ENCODE results near the gene RIMBP2.

RIMBP2 gene

DNA sequence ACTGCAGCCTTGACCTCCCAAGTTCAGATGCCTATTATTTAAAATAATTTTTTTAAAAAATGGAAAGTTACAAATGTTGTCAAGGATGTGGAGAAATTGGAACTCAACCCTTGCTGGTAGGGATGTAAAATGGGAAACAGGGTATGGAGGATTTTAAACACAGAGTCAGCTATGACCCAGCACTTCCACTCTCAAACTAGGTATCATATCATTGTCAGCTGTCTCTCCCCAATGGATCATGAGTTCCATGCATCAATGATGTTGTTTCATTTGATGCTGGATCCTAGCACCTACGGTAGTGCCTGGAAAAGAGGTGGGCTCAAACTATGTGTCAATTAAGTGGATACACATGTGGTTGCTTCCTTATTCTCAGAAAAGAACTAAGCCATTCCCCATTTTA is 150.9 kb downstream of the RIMBP2 start:
- no peak for DNase-seq

DNA sequence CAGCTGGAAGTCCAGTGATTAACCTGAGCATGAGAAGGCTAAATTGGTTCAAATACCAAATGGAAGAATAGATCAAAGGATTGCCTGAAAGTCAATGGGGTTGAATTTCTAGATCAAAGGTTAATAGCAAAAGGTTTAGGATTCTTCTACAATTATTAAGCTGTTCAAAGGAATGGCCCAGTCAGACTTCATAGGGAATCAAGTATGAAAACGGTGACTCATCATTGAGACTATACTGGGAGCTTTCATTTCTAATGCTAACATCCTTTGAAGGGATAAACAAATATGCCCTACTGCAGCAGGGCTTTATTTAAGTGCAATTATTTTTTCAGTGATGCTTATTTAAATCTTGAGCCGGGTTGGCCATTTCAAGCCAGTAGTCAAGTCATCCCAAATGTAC is 152.8 kb downstream of the RIMBP2 start:
- DNase-seq: no peak

DNA sequence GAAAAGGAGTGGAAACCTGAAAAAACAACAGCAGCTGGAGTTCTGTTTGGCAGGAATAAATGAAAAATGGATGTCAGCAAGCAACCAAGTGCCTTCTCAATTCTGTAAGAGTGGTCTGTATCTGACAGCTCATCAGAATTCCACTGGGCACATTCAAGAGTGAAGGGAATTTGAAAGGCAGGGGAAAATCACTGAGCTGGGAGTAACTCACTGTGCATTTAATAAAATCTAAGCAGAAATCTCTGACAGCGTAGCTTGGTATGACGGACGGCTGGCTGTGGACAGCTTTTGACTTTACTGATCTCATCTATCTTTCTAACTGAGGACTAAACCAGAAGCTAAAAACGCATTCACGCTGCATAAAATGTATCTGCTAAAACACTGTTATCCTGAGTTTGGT is 153.4 kb downstream of the RIMBP2 start:
- no peak for DNase-seq

DNA sequence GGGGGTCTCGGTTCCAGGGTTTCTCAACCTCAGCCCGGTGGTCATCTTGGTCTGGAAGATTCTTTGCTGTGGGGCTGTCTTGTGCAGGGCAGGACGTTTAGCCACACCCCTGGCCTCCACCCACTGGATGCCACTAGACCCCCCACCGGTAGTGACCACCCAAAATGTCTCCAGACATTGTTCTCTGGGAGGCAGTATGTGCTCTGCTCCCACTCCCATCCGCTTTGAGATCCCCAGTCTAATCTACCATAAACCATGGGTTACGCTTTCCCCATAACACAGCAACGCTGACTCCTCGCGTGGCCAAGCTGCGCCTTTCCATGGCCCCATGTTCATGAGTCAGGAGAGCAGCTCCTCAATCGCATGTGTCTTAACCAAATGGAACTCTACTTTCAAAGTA is 155.8 kb downstream of the RIMBP2 start:
- DNase-seq: no peak

DNA sequence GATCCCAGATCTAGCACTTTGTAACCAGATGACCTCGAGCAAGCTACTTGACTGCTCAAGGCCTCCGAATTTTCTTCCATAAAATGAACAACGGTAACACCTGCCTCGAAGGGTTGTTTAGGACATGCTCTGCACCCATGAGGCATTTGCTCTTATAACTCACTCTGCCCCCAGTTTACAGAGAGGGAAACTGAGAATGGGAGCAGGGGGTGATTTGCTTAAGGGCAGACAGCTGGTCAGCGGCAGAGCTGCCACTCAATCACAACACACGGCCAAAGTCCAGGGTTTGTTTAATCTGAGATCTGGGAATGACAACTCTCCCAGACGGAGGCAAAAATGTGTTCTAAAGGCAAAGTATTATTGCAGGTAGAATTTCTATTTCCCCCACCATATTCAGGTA is 156.3 kb downstream of the RIMBP2 start:
- DNase-seq: no peak

DNA sequence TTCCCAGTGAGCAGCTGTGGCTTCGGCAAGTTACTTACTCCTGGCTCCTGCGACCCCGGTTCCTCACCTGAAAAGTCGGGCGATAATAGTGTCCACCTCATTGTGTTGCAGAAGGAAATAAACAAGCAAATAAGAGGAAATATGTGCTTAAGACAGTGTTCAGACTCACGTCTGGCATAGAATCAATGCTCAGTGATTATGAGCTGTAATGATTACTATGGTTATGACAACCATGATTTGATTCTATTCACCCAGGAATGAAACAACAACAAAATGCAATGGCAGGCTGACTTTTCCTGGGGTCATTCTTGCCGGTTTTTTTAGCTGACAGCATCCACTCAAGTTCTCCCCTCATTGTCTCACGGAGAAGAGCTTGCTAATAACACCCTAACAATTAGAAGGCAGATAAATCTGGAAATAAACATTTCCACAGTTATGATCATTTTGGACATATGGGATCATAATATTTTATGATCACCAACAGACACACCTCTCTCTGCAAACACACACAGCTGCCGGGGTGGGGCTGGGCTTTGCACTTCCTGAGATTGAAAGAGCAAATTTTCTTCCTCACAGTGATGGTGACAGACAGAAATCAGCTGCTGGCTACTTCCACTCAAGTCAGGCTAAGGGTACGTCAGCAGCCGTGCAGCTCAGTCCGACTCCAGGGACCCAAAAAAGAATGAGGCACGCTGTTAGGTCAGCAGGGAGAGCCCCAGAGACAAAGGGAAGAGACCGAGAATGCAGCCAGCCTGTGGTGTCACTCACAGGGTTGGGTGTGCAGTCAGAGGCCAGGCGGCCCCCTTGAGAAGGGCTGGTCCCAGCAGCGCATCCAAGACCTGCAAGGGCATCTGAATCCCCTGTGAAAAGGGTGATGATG is 158.0 kb downstream of the RIMBP2 start:
- DNase-seq: no peak

DNA sequence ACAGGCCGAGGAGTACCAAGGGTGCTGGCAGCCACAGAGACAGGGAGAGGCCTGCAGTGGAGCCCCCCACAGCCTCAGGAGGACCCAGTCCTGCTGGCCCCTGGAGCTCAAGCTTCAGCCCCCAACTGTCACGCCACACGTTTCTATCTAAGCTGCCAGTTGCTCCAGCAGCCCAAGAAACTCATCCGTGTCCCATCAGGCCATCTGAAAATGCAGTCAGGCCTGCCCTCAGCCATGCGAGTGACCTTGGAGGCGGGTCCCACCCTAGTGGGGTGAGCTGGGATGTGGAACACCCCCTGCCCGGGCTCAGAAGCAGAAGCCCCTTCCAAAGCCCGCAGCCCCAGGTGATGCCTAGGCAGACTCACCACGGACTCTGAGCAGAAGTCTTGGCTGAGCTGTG is 158.9 kb downstream of the RIMBP2 start:
- DNase-seq: no peak

DNA sequence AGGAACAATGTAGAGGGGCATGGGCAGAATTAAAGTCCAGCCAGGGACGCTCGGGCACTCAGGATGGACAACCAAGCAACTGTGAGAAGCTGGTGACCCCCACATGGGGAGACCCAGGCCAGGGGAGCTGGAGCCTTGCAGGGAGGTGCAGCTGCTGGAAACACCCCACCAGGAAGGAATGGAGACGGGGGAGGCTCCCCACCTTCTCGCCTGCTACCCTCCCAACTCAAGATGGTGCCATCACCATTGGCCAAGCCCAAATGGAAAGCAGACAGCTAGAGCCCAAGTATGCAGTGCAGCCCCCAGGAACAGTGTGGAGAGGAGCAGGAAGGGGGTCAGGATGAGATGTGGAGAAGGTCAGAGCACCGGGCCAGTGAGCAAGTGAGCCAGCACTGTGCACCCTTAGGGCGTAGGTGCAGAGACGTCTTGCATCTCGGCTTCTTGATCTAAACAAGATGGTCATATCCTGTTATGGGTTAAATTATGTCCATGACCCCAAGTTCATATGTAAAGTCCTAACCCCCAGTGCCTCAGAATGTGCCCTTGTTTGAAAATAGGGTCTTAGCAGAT is 159.5 kb downstream of the RIMBP2 start:
- DNase-seq: no peak

DNA sequence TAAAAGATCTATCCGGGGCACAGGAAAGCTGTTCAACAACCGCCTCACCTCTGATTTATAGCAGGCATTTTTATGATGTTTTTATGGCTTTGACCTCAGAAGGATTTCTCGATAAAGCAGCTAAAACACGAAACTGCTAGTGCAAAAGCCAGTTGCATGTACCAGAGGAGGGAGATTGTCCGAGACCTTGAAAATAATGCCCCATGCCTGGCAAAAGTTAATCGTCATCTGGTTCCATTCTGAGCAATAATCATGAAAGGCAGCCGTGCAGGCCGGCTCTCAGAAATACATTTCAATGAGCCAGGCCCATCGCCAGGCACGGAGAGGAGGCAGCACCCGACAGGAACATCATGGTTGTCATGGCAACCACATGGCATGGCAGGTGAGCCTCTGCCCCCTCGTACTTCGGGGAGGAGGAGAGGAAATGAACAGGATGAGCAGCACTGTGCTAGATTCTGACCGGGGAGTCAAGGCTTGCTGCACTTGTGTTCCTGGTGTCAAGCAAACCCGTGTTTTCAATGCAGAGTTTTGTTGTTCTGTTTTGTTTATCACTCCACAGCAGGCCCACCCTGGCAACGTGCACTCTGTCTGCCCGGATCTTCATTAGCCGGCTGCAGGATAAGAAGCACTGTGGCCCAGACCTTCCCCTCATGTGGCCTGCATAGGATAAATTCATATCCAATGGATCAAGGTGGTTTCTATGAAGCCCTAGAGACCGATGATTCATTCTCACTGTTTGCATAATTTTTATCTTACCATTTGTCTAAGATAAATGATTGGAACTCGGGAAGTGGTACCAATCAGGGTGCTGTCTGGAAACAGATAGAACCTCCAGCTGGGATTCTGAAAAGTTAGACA is 160.2 kb downstream of the RIMBP2 start:
- no peak for DNase-seq

DNA sequence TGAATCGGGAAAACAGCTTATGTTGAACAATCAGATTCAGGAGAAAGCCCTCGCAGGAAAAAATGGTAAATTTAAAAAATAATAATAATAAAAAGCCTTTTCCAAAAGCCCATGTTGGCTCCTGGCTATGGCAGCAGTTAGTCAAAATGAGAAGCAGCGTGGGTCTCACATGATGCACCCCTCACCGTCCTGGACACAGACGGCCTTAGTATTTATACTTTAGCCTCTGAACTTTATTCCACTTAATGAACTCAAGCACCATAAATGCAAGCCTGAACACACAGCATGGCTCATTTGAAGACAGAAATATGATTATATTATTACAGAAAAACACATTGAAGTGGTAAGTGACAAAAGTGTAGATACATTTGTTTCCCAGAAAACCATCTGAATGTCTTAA is 160.9 kb downstream of the RIMBP2 start:
- no peak for DNase-seq

DNA sequence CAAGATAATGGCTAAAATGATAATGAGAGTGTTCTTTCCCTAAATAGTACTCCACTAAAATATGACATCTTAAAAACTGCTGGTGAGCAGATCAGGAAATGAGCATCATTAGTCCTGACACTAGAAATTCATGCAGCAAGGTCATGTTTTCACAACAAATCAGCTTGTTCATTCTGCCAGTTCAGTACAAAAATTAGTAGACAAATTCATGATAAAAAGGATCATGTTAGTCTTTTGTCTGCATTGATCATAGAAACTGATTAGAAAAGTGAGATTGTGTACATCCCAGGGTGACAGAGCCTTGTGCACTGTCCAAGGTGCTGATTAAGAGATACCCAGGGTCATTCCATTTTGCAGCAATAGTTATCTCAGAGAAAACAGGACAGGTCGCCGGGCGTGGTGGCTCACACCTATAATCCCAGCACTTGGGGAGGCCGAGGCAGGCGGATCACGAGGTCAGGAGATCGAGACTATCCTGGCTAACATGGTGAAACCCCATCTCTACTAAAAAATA is 163.6 kb downstream of the RIMBP2 start:
- DNase-seq: no peak

DNA sequence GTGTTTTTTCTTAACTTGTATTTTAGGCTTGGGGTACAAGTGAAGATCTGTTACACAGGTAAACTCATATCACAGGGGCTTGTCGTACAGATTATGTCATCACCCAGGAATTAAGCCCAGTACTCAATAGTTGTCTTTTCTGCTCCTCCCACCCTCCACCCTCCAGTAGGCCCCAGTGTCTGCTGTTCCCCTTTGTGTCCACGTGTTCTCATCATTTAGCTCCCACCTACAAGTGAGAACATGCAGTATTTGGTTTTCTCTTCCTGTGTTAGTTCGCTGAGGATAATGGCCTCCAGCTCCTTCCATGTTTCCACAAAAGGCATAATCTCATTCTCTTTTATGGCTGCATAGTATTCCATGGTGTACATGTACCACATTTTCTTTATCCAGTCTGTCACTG is 166.7 kb downstream of the RIMBP2 start:
- no peak for DNase-seq

DNA sequence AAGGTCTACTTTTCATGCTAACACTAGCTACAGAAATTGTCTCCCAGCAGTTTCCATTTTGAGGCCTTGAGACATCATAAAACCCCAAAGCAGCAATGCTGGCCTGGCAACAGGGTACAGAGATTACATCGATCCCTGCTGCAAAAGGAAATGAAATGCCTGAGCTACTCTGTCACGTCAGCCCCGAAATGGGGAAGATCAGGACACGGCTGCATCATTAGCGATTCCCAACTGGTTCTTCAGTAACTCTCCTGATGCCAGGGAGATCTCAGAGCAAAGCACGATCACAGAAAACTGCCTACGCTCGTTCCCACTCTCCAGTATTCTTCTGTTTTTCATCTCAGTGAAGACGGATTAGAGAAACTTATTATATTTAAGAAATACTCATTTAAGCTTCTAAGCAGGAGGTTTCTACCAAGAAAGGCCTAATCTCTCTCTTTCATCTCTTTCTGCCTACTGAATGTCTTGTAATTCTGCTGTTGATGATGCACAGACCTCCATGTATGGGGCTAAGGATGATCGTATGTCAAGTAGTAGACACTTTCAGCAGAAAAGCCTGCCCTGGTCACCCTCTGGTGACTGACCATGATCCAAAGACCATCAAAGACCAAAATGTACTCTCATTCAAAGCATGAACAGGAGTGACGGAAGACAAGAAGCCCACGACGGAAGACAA is 168.5 kb downstream of the RIMBP2 start:
- DNase-seq: no peak

DNA sequence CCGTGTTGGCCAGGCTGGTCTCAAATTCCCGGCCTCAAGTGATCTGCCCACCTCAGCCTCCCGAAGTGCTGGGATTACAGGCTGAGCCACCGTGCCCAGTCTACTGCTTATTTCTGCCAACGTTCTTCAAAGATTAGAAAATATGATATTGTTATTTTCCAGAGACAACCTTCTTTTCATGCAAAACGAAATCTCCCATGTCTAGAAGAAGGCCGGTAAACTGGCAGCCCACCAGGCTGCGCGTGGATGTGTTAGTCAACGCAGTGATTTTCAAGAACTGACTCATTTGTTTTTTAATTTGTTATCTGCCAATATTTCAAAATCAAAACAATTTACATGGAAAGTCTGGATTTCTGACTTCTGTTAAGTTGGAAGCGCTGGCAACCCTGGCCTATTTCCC is 169.6 kb downstream of the RIMBP2 start:
- DNase-seq: no peak

DNA sequence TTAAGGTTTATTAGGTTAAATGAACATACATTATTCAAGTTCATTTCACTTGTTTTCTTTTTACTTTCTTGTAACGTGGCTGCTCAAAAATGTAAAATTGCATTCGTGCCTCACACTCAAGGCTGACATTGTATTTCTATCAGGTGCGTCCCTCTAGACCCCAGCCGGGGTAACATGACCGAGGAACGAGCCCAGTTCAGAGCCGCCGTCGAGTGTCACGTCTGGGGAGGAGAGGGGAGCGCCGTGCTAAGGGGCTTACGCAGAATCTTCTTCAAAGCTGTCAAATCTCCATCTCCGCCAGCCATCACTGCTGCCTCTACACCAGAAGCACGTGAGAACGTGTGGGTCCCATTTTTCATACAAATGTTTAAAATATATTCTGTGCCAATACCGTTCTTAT is 170.6 kb downstream of the RIMBP2 start:
- no peak for DNase-seq

DNA sequence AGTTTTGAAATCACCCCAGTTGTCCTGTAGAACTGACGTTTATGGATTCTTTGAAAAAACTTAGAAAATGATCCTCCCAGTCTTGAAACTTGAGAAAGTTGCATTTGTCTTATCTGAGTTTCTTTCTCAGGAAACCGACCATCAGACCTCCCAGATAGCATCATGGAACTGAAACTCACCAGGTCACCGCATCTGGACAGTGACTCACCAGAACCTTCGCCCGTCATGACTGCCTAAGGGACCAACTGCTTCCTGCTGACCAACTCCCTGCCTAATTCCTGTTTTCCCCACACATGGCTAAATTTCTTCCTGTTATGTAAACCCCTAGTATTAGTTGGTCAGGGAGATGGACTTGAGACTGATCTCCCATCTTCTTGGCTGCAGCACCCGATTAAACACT is 175.7 kb downstream of the RIMBP2 start:
- no peak for DNase-seq

DNA sequence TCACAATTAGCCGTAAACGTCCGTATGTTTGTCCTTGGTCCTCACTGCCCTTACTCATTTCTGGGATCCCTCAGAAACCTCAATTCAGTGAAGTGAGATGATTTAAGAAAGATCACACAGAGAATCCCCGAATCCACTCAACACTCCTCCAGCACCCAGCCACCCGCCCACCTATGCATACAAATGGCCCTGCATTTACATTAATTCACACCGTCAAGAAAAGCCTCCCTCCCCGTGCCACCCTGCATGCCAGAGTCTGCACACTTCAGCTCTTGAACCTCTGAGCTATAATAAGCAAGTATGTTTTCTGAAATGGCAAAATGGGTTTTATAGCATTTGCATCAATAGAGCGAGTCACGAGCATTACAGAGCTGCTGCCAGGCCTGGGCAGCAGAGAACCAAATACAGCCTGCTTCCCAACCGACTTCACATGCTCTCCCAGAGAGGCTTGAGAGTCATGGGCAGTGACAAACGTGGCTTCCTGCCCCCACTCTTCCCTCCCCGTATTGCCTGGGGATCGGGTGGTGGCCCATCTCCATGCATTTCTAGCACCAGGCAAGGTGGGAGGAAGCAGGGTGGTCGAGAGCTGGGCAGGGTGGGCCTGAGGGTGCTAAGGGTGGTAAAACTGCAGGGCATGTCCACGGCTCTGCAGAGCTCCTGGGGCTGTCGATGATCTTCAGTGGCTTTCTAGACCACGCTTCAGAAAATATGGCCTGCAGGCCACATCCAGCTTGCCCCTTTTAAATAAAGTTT is 177.6 kb downstream of the RIMBP2 start:
- DNase-seq: no peak

DNA sequence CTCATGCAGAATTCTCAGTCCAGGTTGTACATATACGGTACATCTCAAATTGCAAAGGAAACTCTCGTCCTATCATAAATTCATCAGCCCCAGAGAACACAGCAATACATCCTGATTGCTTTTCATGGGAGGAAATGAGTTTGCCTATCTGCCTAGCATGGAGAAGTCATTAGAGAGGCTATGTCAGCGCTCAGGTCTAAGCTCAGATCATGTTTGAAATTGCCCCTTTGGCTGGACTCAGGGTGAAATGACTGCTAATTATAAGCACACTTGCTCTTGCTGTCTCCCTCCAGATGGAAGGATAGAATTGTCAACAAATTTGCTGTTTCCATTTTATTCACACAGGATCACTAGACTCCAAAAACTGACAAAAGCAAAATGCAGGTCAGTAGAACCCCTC is 178.4 kb downstream of the RIMBP2 start:
- no peak for DNase-seq

DNA sequence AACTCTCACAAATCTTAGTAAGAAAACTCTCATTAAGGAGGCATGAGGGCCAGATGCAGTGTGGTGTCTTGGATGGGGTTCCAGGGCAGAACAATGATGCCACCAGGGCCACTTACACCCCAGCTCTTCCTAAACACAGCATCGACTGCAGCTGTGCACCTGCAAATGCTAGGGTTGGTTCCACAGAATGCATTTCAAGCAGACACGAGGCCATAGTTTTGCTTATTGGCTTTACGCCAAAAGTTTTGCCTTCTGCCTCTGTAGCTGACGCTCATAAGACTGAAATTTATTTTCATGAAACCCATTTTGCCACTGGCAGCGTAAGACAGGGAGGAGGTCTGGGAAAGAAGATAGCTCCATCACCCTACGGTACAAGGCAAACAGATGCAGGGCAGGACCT is 179.0 kb downstream of the RIMBP2 start:
- DNase-seq: no peak

DNA sequence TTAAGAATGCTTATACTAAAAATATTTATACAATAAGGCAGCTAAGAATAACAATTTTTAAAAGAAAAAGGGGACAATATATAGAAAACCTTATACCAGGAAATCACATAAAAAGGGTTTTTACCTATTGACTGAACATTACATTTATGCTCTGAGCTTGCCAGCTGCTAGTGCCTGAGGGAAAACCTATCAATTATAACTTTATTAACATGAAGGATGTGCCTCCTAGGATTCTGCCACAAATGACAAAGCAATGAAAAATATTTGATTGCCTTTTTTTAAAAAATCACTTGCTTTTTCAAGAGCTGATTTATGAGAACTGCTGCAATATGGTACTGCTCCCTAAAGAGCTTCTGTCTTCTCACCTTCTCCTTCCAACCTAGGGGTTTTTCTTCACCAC is 185.7 kb downstream of the RIMBP2 start:
- no peak for DNase-seq

DNA sequence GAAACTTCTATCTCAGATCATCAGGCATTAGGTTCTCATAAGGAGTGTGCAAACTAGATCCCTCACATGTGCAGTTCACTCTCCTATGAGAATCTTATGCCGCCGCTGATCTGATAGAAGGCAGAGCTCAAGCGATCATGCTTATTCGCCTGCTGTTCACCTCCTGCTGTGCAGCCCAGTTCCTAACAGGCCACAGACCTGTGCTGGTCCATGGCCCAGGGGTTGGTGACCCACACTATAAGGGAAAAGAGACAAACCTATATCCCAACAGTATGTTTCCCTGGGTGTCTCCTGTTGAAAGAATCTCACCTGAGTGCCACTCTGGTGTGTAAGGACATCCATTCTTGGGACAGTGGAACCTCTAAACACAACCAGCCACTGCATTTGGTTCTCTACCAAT is 186.3 kb downstream of the RIMBP2 start:
- DNase-seq: no peak

DNA sequence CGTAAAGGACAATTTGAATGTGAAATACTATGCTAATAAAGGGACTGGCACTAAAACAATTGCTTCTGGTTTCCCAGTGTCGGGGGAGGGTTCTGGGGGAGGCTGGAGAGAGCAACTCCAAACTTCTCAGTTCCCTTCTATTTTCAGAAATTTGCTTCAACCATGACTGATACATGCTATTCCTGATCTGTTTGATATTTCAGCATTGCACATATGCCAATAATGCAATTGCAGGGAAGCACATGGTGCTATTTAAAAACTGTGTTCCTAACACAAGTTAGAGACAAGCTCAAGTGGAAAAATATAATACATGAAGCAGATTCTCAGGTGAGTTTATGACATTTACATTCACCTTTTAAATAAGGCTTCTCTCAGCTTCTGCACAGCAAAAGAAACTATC is 188.9 kb downstream of the RIMBP2 start:
- no peak for DNase-seq
